ENCODE measurements around the gene TACR1.

The TACR1 gene

GRCh38 chr2:75139171-75139570 is 60.1 kb downstream of the TACR1 start:
- ChIA-PET CTCF (no interaction called here), POLR2A (no interaction called here)
- TF ChIP-seq FOXA1 (IDR thresholded peaks at IDR 0.05) (no peak), HDGF (IDR thresholded peaks at IDR 0.05; ENCODE audit: borderline replicate concordance) (no peak), SP1 (IDR thresholded peaks at IDR 0.05) (no peak)
- no peak for DNase-seq (ENCODE audit: extremely low spot score)

- TF ChIP-seq HDGF (IDR thresholded peaks at IDR 0.05; ENCODE audit: borderline replicate concordance) (no peak), CTBP1 (IDR thresholded peaks at IDR 0.05; ENCODE audit: borderline replicate concordance) (no peak), FOXK2 (IDR thresholded peaks at IDR 0.05) (no peak), SP1 (IDR thresholded peaks at IDR 0.05) (no peak), FOXA1 (IDR thresholded peaks at IDR 0.05) (no peak), LEF1 (IDR thresholded peaks at IDR 0.05; ENCODE audit: borderline replicate concordance) (no peak), BHLHE40 (IDR thresholded peaks at IDR 0.05; ENCODE audit: borderline replicate concordance) (no peak), FOXM1 (IDR thresholded peaks at IDR 0.05; ENCODE audit: borderline replicate concordance) (no peak), ARNT (IDR thresholded peaks at IDR 0.05) (no peak), PKNOX1 (IDR thresholded peaks at IDR 0.05) (no peak), ELF4 (IDR thresholded peaks at IDR 0.05) (no peak), NFRKB (IDR thresholded peaks at IDR 0.05) (no peak), SUZ12 (IDR thresholded peaks at IDR 0.05) (no peak)
- ChIA-PET POLR2A (no interaction called here), CTCF (no interaction called here)
- no peak for DNase-seq (ENCODE audit: extremely low spot score)
Measured at GRCh38 chr2:75138528-75138927, 60.8 kb downstream of the TACR1 start.

- no peak for TF ChIP-seq ARNT (IDR thresholded peaks at IDR 0.05)
- no peak for TF ChIP-seq LEF1 (IDR thresholded peaks at IDR 0.05; ENCODE audit: borderline replicate concordance)
- TF ChIP-seq ZNF384 (IDR thresholded peaks at IDR 0.05) = no peak
- no peak for TF ChIP-seq CTBP1 (IDR thresholded peaks at IDR 0.05; ENCODE audit: borderline replicate concordance)
- TF ChIP-seq HDGF (IDR thresholded peaks at IDR 0.05; ENCODE audit: borderline replicate concordance) = no peak
- TF ChIP-seq PKNOX1 (IDR thresholded peaks at IDR 0.05) = no peak
- no peak for TF ChIP-seq TARDBP (IDR thresholded peaks at IDR 0.05)
- TF ChIP-seq FOXK2 (IDR thresholded peaks at IDR 0.05) = no peak
- TF ChIP-seq FOXM1 (IDR thresholded peaks at IDR 0.05; ENCODE audit: borderline replicate concordance) = no peak
- TF ChIP-seq ELF4 (IDR thresholded peaks at IDR 0.05) = no peak
- TF ChIP-seq NFRKB (IDR thresholded peaks at IDR 0.05) = no peak
- TF ChIP-seq BHLHE40 (IDR thresholded peaks at IDR 0.05; ENCODE audit: borderline replicate concordance) = no peak
- no peak for TF ChIP-seq SUZ12 (IDR thresholded peaks at IDR 0.05)
- ChIA-PET POLR2A (no interaction called here), CTCF (no interaction called here)
- no peak for DNase-seq (ENCODE audit: extremely low spot score)
Measured at GRCh38 chr2:75135776-75136400, 63.4 kb downstream of the TACR1 start.

- POLR2A ChIA-PET = no interaction called here
- no peak for DNase-seq (ENCODE audit: extremely low spot score)
- CTCF ChIA-PET = no interaction called here
- TF ChIP-seq ZNF384 (IDR thresholded peaks at IDR 0.05) (no peak), ELF4 (IDR thresholded peaks at IDR 0.05) (no peak), SUZ12 (IDR thresholded peaks at IDR 0.05) (no peak), FOXM1 (IDR thresholded peaks at IDR 0.05; ENCODE audit: borderline replicate concordance) (no peak)
Measured at GRCh38 chr2:75134860-75135259, 64.5 kb downstream of the TACR1 start.

GRCh38 chr2:75133621-75134570 is 65.4 kb downstream of the TACR1 start:
- POLR2A ChIA-PET = no interaction called here
- no peak for DNase-seq (ENCODE audit: extremely low spot score)
- no peak for TF ChIP-seq FOXK2 (IDR thresholded peaks at IDR 0.05)
- no peak for TF ChIP-seq FOXM1 (IDR thresholded peaks at IDR 0.05; ENCODE audit: borderline replicate concordance)
- no peak for TF ChIP-seq ZNF384 (IDR thresholded peaks at IDR 0.05)
- TF ChIP-seq SP1 (IDR thresholded peaks at IDR 0.05) = no peak
- no peak for TF ChIP-seq LEF1 (IDR thresholded peaks at IDR 0.05; ENCODE audit: borderline replicate concordance)
- TF ChIP-seq TARDBP (IDR thresholded peaks at IDR 0.05) = no peak
- no peak for TF ChIP-seq NFRKB (IDR thresholded peaks at IDR 0.05)
- no peak for TF ChIP-seq ELF4 (IDR thresholded peaks at IDR 0.05)
- TF ChIP-seq HDGF (IDR thresholded peaks at IDR 0.05; ENCODE audit: borderline replicate concordance) = no peak
- TF ChIP-seq L3MBTL2 (conservative IDR thresholded peaks at IDR 0.05) = no peak
- no peak for TF ChIP-seq ARNT (IDR thresholded peaks at IDR 0.05)
- TF ChIP-seq PKNOX1 (IDR thresholded peaks at IDR 0.05) = no peak
- TF ChIP-seq SUZ12 (IDR thresholded peaks at IDR 0.05) = no peak
- CTCF ChIA-PET = no interaction called here

GRCh38 chr2:75130171-75130570 is 69.1 kb downstream of the TACR1 start:
- POLR2A ChIA-PET = no interaction called here
- TF ChIP-seq ELF4 (IDR thresholded peaks at IDR 0.05) (no peak), NFRKB (IDR thresholded peaks at IDR 0.05) (no peak), CTBP1 (IDR thresholded peaks at IDR 0.05; ENCODE audit: borderline replicate concordance) (no peak), L3MBTL2 (conservative IDR thresholded peaks at IDR 0.05) (no peak), FOXA1 (IDR thresholded peaks at IDR 0.05) (no peak), FOXK2 (IDR thresholded peaks at IDR 0.05) (no peak), TARDBP (IDR thresholded peaks at IDR 0.05) (no peak), BHLHE40 (IDR thresholded peaks at IDR 0.05; ENCODE audit: borderline replicate concordance) (no peak), SP1 (IDR thresholded peaks at IDR 0.05) (no peak), ARNT (IDR thresholded peaks at IDR 0.05) (no peak), SUZ12 (IDR thresholded peaks at IDR 0.05) (no peak), LEF1 (IDR thresholded peaks at IDR 0.05; ENCODE audit: borderline replicate concordance) (no peak), FOXM1 (IDR thresholded peaks at IDR 0.05; ENCODE audit: borderline replicate concordance) (no peak), ZNF384 (IDR thresholded peaks at IDR 0.05) (no peak), HDGF (IDR thresholded peaks at IDR 0.05; ENCODE audit: borderline replicate concordance) (no peak)
- DNase-seq (ENCODE audit: extremely low spot score) = no peak
- CTCF ChIA-PET = no interaction called here
